Mesothelial cell of epicardium (in vitro differentiated cells): Measurements from ENCODE around the gene HOXB3. TPM values are rescaled to one million over a fixed set of nuclear protein-coding genes. Genes with fewer than 3 reads are reported as not detected.
A peak's percentile ranks its signal among the peaks of the same experiment; 100 is the strongest.

Source experiments
- DNase-seq, 2 experiments: peaks; one replicate each; pipeline ENCODE4 v3.0.0; 2021; ENCODE audit warnings: low spot score in 2 of 2; ENCODE audit not compliant: unreplicated experiment in 2 of 2
- H3K27ac Mint-ChIP-seq: 2 replicates; pipeline ENCODE4 v1.8.0; 2021; ENCODE audit warnings: mixed read lengths
- H3K27me3 Mint-ChIP-seq: 2 replicates; pipeline ENCODE4 v1.8.0; 2021; ENCODE audit warnings: low read depth, mixed read lengths
- H3K36me3 Mint-ChIP-seq: 2 replicates; pipeline ENCODE4 v1.8.0; 2021; ENCODE audit warnings: mixed read lengths
- H3K4me1 Mint-ChIP-seq: 2 replicates; pipeline ENCODE4 v1.8.0; 2021; ENCODE audit warnings: mixed read lengths
- H3K4me3 Mint-ChIP-seq: 2 replicates; pipeline ENCODE4 v1.8.0; 2021; ENCODE audit warnings: mild to moderate bottlenecking, moderate library complexity, mixed read lengths
- H3K9me3 Mint-ChIP-seq: 2 replicates; pipeline ENCODE4 v1.8.0; 2021; ENCODE audit warnings: mixed read lengths
- total RNA-seq: library from RNA; stranded (reverse); gene quantifications from 3 replicates; pipeline ENCODE4 v1.2.1, GENCODE V29; 2021
- TF ChIP-seq, protein P1 (sequence below): fragments of 200-600 bp; sonication (generic); IDR thresholded peaks from one replicate; pipeline ENCODE4 v1.5.0; 2021; ENCODE audit warnings: antibody characterized with exemption; ENCODE audit not compliant: unreplicated experiment

Gene HOXB3
- total RNA-seq, 1 donor from 2014 or later: 303 TPM

DNA sequence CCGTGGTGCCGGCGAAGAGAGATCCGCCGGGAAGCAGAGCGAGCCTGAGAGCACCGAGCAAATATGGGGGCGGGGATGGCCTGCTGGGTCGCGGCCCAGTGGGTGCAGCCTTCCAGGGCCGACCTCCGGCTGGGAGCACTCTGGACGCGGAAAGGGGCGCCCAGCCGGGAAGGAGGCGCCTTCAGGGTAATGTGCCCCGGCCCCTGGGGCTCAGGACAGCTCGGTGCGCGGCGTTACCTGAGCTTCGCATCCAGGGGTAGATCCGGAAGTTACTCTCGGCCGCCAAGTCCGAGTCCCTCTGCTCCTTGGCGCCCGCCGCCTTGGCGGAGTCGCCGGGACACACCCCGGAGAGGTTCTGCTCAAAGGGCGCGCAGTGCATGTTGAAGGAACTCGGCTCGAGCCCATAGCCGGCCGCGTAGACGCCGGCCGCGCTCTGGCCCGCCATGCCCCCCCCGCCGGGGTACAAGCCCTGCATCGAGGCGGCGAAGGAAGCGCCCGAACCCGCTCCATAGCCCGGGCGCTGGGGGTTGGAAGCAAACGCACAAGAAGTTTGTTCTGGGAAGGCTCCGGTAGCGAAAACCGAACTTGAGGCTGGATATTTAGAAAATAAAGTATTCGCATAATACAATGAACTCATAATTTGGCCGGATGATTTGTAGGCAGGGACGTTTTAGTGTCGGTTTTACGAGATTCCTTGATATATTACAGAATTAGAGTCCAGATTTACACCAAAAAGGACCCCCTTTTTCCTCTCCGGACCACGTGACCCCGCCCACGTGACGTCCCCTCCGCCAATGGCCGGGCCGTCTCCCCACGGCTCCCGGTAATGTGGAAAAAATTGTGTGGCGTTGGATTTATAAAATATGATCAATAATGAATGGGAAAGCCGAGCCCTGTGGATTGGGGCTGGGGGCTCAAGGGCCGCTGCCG lies 20.5 kb upstream of the HOXB3 start, which contains the start of gene HOXB7:
TSS of gene HOXB7 (minus strand) at position 736 of the 930 bp plus-strand sequence. CDS start at position 637, 99 bp downstream.
- H3K27ac Mint-ChIP-seq: peak within 1 kb of the TSS; percentile 100
- TF ChIP-seq, protein P1, sequence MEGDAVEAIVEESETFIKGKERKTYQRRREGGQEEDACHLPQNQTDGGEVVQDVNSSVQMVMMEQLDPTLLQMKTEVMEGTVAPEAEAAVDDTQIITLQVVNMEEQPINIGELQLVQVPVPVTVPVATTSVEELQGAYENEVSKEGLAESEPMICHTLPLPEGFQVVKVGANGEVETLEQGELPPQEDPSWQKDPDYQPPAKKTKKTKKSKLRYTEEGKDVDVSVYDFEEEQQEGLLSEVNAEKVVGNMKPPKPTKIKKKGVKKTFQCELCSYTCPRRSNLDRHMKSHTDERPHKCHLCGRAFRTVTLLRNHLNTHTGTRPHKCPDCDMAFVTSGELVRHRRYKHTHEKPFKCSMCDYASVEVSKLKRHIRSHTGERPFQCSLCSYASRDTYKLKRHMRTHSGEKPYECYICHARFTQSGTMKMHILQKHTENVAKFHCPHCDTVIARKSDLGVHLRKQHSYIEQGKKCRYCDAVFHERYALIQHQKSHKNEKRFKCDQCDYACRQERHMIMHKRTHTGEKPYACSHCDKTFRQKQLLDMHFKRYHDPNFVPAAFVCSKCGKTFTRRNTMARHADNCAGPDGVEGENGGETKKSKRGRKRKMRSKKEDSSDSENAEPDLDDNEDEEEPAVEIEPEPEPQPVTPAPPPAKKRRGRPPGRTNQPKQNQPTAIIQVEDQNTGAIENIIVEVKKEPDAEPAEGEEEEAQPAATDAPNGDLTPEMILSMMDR: no peak
- peaks cover 19% of the 10 kb centered on the region for H3K36me3 Mint-ChIP-seq
- peaks cover 2% of the 10 kb centered on the region for H3K27me3 Mint-ChIP-seq
- peak within 1 kb of the TSS; percentile 87 for H3K4me3 Mint-ChIP-seq
- H3K9me3 Mint-ChIP-seq: no peaks in the 10 kb centered on the region
- H3K4me1 Mint-ChIP-seq: peaks cover 60% of the 10 kb centered on the region
- peak; percentile 85 to 93 for DNase-seq

DNA sequence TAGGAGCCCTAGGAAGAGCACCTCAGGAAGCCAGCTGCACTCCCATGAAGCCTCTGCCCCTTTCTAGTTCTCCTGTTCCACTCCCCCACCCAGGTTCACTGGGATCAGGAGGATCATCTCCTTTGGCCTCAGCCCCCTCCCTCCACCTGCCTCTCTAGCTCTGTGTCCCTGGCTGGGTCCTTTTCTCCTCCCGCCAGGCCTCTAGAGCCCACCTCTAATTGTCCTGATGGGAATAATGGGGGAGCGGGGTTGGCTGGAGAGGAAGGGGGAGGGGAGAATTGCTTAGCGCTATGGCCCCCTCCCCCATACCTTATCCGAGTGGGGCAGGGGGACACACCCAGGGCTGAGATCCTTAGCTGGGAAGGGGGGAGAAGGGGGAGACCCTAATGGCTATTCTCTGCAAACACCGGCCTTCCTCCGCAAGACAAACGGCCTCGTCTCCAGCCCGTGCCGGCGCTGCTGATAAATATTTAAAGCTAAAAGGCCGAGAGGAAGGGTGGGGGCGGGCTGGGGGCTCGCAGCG lies 19.8 kb upstream of the HOXB3 start:
- DNase-seq: no peak
- Mint-ChIP-seq H3K27ac (peak overlapping the region; percentile 100), H3K36me3 (peaks cover 20% of the 10 kb centered on the region), H3K4me1 (peaks cover 60% of the 10 kb centered on the region), H3K27me3 (no peaks in the 10 kb centered on the region), H3K4me3 (peak overlapping the region; percentile 87), H3K9me3 (no peaks in the 10 kb centered on the region)
- TF ChIP-seq, protein P1: no peak

DNA sequence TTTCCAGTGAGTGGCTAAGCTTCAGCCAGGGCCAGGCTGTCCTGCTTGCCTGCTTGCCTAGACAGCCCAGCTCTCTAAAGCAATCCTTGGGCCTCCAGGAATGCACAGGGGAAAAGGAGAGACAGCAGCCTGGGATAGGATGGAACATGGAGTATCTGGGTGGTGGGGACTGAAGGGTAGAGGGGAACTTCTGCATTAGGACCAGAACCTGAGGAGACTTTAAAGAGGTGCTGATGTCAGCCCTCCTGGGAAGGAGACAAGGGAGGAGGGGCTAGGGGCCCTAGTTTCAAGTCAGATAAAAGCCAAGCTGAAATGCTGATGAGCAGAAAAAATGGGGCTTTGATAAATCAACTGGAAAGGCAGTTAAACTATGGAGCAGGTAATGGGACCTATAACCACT lies 19.0 kb upstream of the HOXB3 start:
- no peak for DNase-seq
- Mint-ChIP-seq H3K27ac (peak overlapping the region; percentile 100), H3K9me3 (no peaks in the 10 kb centered on the region), H3K27me3 (no peaks in the 10 kb centered on the region), H3K4me1 (peaks cover 67% of the 10 kb centered on the region), H3K4me3 (peak overlapping the region; percentile 87), H3K36me3 (peaks cover 21% of the 10 kb centered on the region)
- TF ChIP-seq, protein P1: no peak

DNA sequence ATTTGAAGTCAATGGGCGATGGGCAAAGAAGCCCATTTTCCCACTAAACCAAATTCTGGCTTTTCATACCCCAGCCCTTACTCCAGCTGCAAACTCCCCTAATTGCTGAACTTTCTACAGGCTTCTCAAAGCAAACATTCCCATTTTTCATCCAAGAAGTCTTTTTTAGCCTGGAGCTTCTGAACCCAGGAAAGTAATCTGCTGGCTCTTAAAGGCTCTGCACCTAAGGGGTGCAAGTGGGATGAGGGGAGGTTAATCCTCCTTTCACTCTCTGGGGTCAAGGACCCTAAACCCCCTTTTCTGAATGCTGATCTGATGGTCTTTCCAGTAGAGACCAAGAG lies 18.4 kb upstream of the HOXB3 start:
- peaks cover 71% of the 10 kb centered on the region for H3K4me1 Mint-ChIP-seq
- TF ChIP-seq, protein P1: no peak
- H3K27ac Mint-ChIP-seq: peak overlapping the region; percentile 100
- DNase-seq: no peak
- peaks cover 21% of the 10 kb centered on the region for H3K36me3 Mint-ChIP-seq
- H3K27me3 Mint-ChIP-seq: no peaks in the 10 kb centered on the region
- peak overlapping the region; percentile 87 for H3K4me3 Mint-ChIP-seq
- H3K9me3 Mint-ChIP-seq: no peaks in the 10 kb centered on the region

DNA sequence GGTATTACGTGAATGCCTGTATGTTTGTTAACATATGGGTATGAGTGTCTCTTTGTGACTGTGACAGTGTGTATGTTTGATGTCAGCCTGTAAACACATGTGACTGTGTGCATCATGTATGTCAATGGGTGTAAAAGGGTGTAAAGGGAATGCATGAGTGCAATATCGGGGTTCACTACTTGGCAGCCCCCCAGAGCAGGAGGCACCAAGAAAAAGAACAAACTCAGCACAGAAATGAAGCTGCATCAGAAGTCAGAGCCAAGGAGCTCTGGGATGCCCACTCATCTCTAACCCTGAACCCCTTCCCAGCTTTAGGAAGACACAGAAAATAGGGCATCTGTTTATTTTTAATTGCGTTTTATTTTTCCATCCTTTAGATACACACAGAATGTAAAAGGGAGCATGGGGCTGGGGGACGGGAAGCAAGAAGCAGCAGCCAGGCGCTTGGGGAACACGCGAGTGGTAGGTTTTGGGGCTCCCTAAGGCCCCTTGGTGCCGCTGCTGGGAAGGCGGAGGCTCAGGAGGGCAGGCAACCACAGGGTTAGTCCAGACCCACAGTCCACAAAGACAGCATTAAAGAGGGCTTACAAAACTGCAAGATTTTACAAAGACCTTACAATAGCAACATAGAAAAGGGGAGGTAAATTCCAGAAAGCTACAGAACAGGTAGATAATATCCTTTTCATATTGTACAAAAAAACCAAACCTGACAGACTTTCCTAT lies 17.0 kb upstream of the HOXB3 start:
- peaks cover 77% of the 10 kb centered on the region for H3K4me1 Mint-ChIP-seq
- TF ChIP-seq, protein P1: no peak

More for the DNA sequence above, 17.0 kb upstream of the HOXB3 start:
- Mint-ChIP-seq H3K27me3 (no peaks in the 10 kb centered on the region), H3K4me3 (peak overlapping the region; percentile 90), H3K9me3 (no peaks in the 10 kb centered on the region), H3K36me3 (peaks cover 18% of the 10 kb centered on the region), H3K27ac (peak overlapping the region; percentile 100)
- DNase-seq: no peak
